ENCODE results near the gene KDM4B.

Gene KDM4B

GRCh38 chr19:5052945-5053485, 84.1 kb downstream of the KDM4B start:
- no peak for DNase-seq

DNA sequence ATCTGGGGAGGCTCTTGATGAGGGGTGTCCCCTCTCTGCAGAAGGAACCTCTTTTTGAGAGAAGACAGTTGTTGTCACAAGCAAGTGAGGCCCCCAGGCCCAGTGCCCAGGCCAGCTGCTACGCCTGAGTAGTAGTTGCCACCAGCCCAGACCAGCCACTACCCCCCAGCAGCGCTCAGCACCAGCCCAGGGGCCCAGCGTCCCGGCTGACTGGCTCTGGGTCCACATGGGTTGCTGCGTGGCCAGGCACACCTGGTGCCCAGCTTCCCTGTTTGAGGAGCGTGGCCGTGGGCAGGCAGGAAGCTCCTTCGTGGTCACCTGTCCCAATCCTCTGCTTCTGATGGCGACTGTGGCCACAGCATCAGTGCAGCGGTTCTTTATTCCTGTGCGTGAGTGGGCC, 84.7 kb downstream of the KDM4B start:
- DNase-seq, result no peak

DNA sequence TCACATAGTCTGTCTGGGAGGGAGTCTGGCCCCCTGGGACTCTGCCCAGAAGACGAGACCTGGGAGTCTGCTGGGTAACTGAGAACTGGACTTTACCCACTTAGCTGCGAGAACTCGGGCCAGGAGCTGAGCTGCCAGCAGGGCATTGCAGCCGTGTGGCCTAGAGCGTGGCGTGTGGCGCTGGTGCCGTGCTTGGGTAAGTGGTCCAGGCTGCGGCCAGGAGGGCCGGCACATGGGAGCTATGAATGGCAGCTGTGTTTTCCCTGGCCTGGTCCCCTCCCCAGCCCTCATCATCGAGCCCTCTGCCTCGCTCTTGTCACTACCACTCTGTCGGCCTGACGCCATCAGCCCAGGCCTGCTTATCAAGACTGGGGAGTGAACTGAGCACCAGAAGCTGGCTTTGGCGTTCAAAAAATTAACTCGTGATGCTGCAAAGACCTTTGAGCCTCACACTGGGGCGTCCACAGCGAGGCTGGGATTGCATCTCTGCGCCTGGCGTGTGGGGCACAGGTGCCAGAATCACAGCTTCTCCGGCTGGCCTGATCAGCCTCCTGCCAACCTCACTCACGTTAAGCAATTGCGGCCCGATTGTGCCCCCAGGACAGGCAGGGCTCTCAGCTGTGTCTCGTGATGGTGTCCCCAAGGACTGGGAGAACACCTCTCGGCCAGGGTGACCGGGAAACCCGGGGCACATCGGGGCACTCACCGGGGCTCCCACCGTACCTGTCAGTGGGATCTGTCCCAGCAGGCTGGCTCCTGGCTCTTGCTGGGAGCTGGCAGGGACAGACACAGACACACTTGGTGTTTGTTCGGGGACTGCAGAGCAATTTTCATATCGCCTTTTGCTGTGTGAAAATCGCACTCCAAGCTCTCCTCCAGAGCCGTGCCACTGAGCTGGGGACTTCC, 85.9 kb downstream of the KDM4B start:
- DNase-seq, result no peak

- no peak for DNase-seq
Observed at GRCh38 chr19:5055457-5055776, 86.5 kb downstream of the KDM4B start.

- DNase-seq, result no peak
Observed at GRCh38 chr19:5057860-5058259, 88.9 kb downstream of the KDM4B start.

DNA sequence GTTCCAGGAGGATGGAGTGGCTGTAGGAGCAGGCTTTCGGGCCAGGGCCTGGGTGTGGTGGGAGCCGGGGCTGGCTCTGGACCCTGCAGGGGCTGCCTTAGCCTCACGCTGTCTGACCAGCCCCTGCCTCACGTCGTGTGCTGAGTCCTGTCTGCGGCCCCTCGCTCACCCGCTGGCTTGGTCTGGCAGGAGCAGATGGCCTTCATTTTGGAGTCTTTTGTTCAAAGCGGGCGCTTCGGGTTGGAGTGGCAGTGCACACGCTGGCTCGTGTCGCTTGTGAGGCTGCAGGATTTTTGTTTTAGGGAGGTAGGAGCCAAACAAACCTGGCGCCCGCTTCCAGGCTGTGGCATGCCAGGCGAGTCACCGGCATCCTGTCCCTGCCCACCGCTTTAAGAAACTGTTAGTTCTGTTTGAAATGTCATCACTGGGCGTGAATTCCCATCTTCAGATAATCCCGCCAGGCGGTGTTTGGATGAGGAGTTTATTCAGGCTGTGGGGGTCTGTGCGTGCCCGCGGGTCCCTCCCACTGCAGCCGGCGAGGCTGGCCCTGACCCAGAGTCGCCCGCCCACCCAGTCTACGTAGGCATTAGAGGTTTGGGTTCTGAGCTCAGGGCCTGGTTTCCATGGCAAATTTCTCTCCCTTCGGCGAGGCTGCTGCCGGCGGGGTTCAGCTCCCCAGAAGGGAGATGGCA, 89.8 kb downstream of the KDM4B start:
- no peak for DNase-seq

DNA sequence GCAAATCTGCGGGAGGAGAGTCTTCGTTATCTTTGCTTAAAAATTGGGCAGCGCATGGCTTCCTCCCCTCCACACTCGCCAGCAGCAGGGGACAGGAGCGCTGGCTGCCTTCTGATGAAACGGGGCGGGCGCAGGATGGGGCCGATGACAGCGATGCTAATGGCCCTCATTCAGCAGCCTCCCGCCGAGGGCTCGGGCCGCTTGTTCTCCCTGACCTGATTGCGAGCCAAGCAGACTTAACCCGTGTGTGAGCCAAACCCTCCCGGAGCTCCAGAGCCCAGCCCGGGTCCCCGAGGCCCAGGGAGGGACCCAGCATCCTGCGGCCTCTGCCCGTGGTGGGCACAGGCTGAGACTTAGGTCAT, 90.3 kb downstream of the KDM4B start:
- DNase-seq, result no peak

- no peak for DNase-seq
Observed at GRCh38 chr19:5059793-5060192, 90.9 kb downstream of the KDM4B start.

- no peak for DNase-seq
Observed at GRCh38 chr19:5062195-5062594, 93.3 kb downstream of the KDM4B start.

DNA sequence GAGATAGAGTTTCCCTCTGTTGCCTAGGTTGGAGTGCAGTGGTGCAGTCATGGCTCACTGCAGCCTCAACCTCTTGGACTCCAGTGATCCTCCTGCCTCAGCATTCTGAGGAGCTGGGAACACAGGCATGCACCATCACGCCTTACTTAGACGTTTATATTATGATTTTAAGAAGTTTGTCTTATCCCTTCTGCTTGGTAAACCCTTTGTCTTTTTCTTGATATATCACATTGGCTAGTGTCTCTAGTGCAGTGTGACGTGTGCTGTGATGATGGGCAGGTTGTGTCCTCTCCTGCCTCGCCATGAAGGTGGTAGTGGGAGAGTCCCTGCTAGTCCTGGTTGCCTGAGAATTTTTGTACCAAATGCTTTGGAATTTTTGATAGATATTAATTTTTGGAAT, 93.9 kb downstream of the KDM4B start:
- no peak for DNase-seq

GRCh38 chr19:5063873-5064645, 95.1 kb downstream of the KDM4B start:
- DNase-seq, result no peak

DNA sequence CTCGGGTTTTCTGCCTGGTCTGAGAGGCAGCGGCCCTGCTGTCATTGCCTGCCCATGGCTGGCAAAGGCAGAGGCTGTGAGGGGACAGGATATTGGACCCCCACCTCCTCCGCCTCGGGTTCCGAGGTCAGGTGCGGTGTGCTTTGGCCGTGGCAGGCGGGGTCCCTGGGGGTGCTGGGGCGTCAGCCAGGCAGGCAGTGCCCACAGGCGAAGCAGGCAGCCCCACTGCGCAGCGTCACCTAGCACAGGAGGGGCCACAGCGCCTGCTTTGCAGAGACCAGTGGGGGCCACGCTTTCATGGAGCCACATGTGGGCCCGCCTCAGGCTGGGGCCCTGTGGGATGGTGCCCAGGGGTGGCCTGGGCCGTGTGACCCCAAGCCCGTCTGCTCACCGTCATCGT, 96.0 kb downstream of the KDM4B start:
- DNase-seq, result no peak

- DNase-seq, result no peak
Observed at GRCh38 chr19:5065663-5066093, 96.8 kb downstream of the KDM4B start.

DNA sequence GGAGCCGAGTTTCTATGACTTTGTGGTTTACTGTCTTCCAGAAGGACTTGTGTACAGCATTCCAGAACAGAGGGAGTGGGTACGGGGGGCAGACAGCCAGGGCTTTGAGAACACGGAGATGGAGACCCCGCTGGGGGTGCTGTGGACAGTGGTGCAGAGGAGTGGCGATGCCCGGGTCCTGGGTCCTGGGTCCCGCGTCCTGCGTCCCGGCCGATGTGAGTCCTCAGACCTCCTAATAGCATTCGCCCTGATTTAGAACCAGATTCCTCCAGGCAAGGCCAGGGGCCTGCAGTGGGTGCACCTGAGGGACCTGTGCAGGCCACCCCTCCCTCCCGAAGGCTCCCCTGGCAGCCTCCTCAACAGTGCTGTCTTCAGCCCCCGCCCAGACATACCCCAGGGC, 97.9 kb downstream of the KDM4B start:
- DNase-seq, result no peak

DNA sequence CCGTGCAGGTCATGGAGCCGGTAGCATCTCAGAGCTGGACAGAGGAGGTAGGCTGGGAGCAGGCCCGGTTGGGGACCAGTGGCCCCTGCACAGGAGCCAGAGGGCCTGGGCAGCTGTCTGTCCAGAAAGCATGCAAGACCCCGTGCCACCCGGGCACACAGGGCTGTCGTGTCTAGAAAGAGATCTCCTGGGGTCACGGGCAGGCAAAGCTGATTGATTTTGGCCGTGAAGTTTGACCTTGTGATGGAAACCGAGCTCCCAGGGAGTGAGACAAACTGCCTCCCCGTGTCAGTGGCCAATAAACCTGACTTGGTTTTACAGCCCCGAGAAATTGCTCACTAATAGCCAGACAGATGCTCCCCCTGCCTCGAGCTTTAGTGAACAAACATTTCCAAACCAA, 98.8 kb downstream of the KDM4B start:
- DNase-seq, result no peak

- no peak for DNase-seq
Observed at GRCh38 chr19:5068233-5069072, 99.5 kb downstream of the KDM4B start.

GRCh38 chr19:5070331-5070730, 101.4 kb downstream of the KDM4B start:
- DNase-seq, result no peak

GRCh38 chr19:5070930-5071329, 102.0 kb downstream of the KDM4B start:
- no peak for DNase-seq

GRCh38 chr19:5071579-5071978, 102.7 kb downstream of the KDM4B start:
- DNase-seq, result no peak

DNA sequence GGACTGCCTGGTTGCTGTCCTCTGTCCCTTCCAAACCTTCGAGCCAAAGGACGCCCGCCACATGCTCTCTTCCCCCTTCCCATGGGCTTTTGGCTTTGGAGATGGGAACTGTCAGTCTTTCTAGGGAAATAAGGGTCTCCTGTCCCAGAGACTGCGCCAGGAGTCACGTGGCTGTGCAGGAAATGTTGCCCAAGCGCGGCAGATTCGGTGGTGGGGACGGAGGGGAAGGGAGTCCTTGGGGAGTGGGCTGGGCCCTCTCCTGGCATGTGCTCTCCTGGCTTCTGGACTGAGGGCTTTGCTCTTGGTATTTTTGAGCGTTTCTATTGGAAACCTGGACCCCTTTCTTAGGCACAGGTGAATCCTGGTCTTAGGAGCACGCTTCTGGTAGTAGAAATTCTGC, 103.2 kb downstream of the KDM4B start:
- no peak for DNase-seq

- no peak for DNase-seq
Observed at GRCh38 chr19:5073153-5073844, 104.4 kb downstream of the KDM4B start.

DNA sequence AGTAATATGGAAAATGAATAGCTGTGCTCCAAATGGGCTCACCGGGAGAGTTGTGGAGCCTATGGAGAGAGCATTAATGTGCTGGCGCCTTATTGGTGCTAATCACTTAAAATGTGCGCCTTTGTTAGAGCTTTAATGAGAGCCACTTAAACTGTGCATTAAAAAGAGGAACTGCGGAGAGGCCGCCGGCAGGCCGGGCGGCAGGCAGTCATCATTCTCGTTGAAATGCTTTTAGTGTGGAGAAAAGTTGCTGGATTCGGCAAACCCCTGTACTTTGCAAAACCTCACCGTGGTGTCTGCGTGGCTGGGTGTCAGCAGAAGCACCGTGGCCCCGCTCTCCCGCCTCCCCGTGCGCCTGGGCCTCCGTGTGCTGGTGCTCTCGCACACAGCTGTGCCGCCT, 105.5 kb downstream of the KDM4B start:
- no peak for DNase-seq
